CD8-positive, alpha-beta memory T cell (primary cell): ENCODE measurements around the gene LAMB3. TPM values are rescaled to one million over a fixed set of nuclear protein-coding genes. Genes with fewer than 3 reads are reported as not detected.

ENCODE experiments used
- CTCF ChIA-PET: fragments of 350-600 bp; sonication (Branson Sonifier 250); formaldehyde crosslinking; loops from one replicate; lab custom pipeline; 2021; ENCODE audit warnings: antibody characterized with exemption; lab: Charles Lee
- POLR2A ChIA-PET: fragments of 350-600 bp; sonication (Branson Sonifier 250); formaldehyde crosslinking; loops from one replicate; lab custom pipeline; 2021; ENCODE audit warnings: antibody characterized with exemption; lab: Charles Lee
- DNase-seq, 5 donors: peaks; one replicate each; pipeline versions ENCODE4 v3.0.0 to v3.0.0-alpha.2; 2020 to 2022; ENCODE audit warnings: mixed read lengths in 1 of 5
- H3K27ac ChIP-seq: one replicate; pipeline ENCODE4 v1.7.0; 2013; ENCODE audit warnings: low read depth, mild to moderate bottlenecking, low read length, moderate library complexity
- H3K27me3 ChIP-seq: 2 replicates; pipeline ENCODE4 v1.7.0; 2013; ENCODE audit warnings: low read length, mild to moderate bottlenecking; ENCODE audit not compliant: insufficient read depth, poor library complexity, severe bottlenecking
- H3K36me3 ChIP-seq: 2 replicates; pipeline ENCODE4 v1.7.0; 2013; ENCODE audit warnings: mild to moderate bottlenecking, low read length, moderate library complexity; ENCODE audit not compliant: insufficient read depth
- H3K4me1 ChIP-seq: 2 replicates; pipeline ENCODE4 v1.7.0; 2013; ENCODE audit warnings: mild to moderate bottlenecking, low read length, moderate library complexity; ENCODE audit not compliant: insufficient read depth
- H3K4me3 ChIP-seq: 2 replicates; pipeline ENCODE4 v1.7.0; 2013; ENCODE audit warnings: mild to moderate bottlenecking, low read length
- H3K9me3 ChIP-seq: 2 replicates; pipeline ENCODE4 v1.7.0; 2013; ENCODE audit warnings: mild to moderate bottlenecking, low read length
- H3K27ac Mint-ChIP-seq, 8 donors: one replicate each; pipeline ENCODE4 v1.8.0; 2020 to 2021; ENCODE audit warnings: mixed read lengths in 8 of 8, mild to moderate bottlenecking in 6 of 8, inconsistent platforms in 3 of 8, moderate library complexity in 3 of 8
- H3K27me3 Mint-ChIP-seq, 2 donors: one replicate each; pipeline ENCODE4 v1.8.0; 2020 to 2021; ENCODE audit warnings: mixed read lengths in 2 of 2, mild to moderate bottlenecking in 1 of 2, moderate library complexity in 1 of 2
- H3K36me3 Mint-ChIP-seq, 3 donors: one replicate each; pipeline ENCODE4 v1.8.0; 2020 to 2021; ENCODE audit warnings: mixed read lengths in 3 of 3, inconsistent platforms in 1 of 3, mild to moderate bottlenecking in 1 of 3
- H3K4me1 Mint-ChIP-seq, 3 donors: one replicate each; pipeline ENCODE4 v1.8.0; 2020 to 2021; ENCODE audit warnings: mixed read lengths in 3 of 3, inconsistent platforms in 1 of 3, mild to moderate bottlenecking in 1 of 3
- H3K4me3 Mint-ChIP-seq, 7 donors: one replicate each; pipeline ENCODE4 v1.8.0; 2020 to 2021; ENCODE audit warnings: mixed read lengths in 7 of 7, mild to moderate bottlenecking in 6 of 7, moderate library complexity in 4 of 7, inconsistent platforms in 2 of 7
- H3K9me3 Mint-ChIP-seq, 5 donors: one replicate each; pipeline ENCODE4 v1.8.0; 2020 to 2022; ENCODE audit warnings: mixed read lengths in 5 of 5, mild to moderate bottlenecking in 3 of 5, moderate library complexity in 2 of 5, inconsistent platforms in 1 of 5
- polyA plus RNA-seq: library from polyadenylated mRNA; unstranded; fragments of 300-500 nt; fragmentation: Illumina TruSeq; gene quantifications from one replicate; pipeline ENCODE4 v1.2.3, GENCODE V29; 2021
- total RNA-seq, 2 experiments: library from RNA; stranded (reverse); gene quantifications; one replicate each; pipeline ENCODE4 v1.2.3, GENCODE V29; 2021

Gene LAMB3
- total and polyA plus RNA-seq, 3 experiments from 2014 or later: 0.28 to 1.3 (median 0.92) TPM

GRCh38 chr1:209627027-209627731 is 25.0 kb downstream of the LAMB3 start:
- no peak overlapping the region for H3K27ac Mint-ChIP-seq
- H3K4me1 Mint-ChIP-seq: peaks cover 0 to 3% (median 3%) of the 10 kb centered on the region in 3 donors
- H3K36me3 Mint-ChIP-seq: no peaks in the 10 kb centered on the region
- POLR2A ChIA-PET: no interaction called here
- Histone ChIP-seq H3K36me3 (no peaks in the 10 kb centered on the region), H3K27ac (no peak overlapping the region), H3K4me1 (peaks cover 7% of the 10 kb centered on the region), H3K9me3 (no peaks in the 10 kb centered on the region), H3K4me3 (no peak overlapping the region), H3K27me3 (no peaks in the 10 kb centered on the region)
- H3K27me3 Mint-ChIP-seq: peaks cover 0 to 2% of the 10 kb centered on the region in 2 donors
- no peaks in the 10 kb centered on the region for H3K9me3 Mint-ChIP-seq
- no peak overlapping the region for H3K4me3 Mint-ChIP-seq
- DNase-seq: no peak
- CTCF ChIA-PET: interaction anchor here (0.6 to 1.2 kb wide), 10 partner anchors 11 to 61 kb away, joined by 3 to 7 read pairs (median 4); partner anchors contain the start of gene LAMB3

- POLR2A ChIA-PET: no interaction called here
- no peak overlapping the region for H3K4me3 Mint-ChIP-seq
These were observed 25.7 kb downstream of the LAMB3 start for GRCh38 chr1:209626346-209627026.

GRCh38 chr1:209625791-209626285 is 26.4 kb downstream of the LAMB3 start:
- Mint-ChIP-seq H3K27me3 (peaks cover 0 to 2% of the 10 kb centered on the region in 2 donors), H3K27ac (peak overlapping the region in 1 of 8 donors; percentile 57), H3K4me1 (peaks cover 0 to 3% (median 3%) of the 10 kb centered on the region in 3 donors), H3K4me3 (no peak overlapping the region), H3K36me3 (no peaks in the 10 kb centered on the region), H3K9me3 (no peaks in the 10 kb centered on the region)
- H3K27ac ChIP-seq: no peak overlapping the region
- no peaks in the 10 kb centered on the region for H3K27me3 ChIP-seq
- H3K9me3 ChIP-seq: no peaks in the 10 kb centered on the region
- no peak overlapping the region for H3K4me3 ChIP-seq
- CTCF ChIA-PET: interaction anchor here (0.5 kb wide), 1 partner anchor 56 kb away, joined by 3 read pairs; no protein-coding TSS in a partner anchor
- no peak for DNase-seq
- peaks cover 7% of the 10 kb centered on the region for H3K4me1 ChIP-seq
- H3K36me3 ChIP-seq: no peaks in the 10 kb centered on the region
- POLR2A ChIA-PET: no interaction called here

More at GRCh38 chr1:209626346-209627026, 25.7 kb downstream of the LAMB3 start:
- no peaks in the 10 kb centered on the region for H3K9me3 Mint-ChIP-seq
- no peaks in the 10 kb centered on the region for H3K27me3 ChIP-seq
- H3K9me3 ChIP-seq: no peaks in the 10 kb centered on the region
- H3K4me3 ChIP-seq: no peak overlapping the region
- no peaks in the 10 kb centered on the region for H3K36me3 ChIP-seq
- no peak overlapping the region for H3K27ac Mint-ChIP-seq
- CTCF ChIA-PET: interaction anchor here (1.1 kb wide), 1 partner anchor 10 kb away, joined by 4 read pairs; no protein-coding TSS in a partner anchor
- peaks cover 0 to 3% (median 3%) of the 10 kb centered on the region in 3 donors for H3K4me1 Mint-ChIP-seq
- DNase-seq: no peak
- H3K27ac ChIP-seq: no peak overlapping the region
- peaks cover 7% of the 10 kb centered on the region for H3K4me1 ChIP-seq
- H3K27me3 Mint-ChIP-seq: peaks cover 0 to 2% of the 10 kb centered on the region in 2 donors
- H3K36me3 Mint-ChIP-seq: no peaks in the 10 kb centered on the region

GRCh38 chr1:209624558-209625549 is 27.4 kb downstream of the LAMB3 start:
- CTCF ChIA-PET: interaction anchor here (0.5 kb wide), 1 partner anchor 55 kb away, joined by 3 read pairs; no protein-coding TSS in a partner anchor
- DNase-seq: no peak

GRCh38 chr1:209622841-209623829 is 29.1 kb downstream of the LAMB3 start:
- ChIA-PET CTCF (interaction anchor here (0.8 kb wide), 1 partner anchor 11 kb away, joined by 3 read pairs; no protein-coding TSS in a partner anchor), POLR2A (no interaction called here)
- Histone ChIP-seq H3K9me3 (no peaks in the 10 kb centered on the region), H3K4me3 (no peak overlapping the region), H3K36me3 (no peaks in the 10 kb centered on the region), H3K27ac (no peak overlapping the region), H3K27me3 (no peaks in the 10 kb centered on the region), H3K4me1 (peaks cover 12% of the 10 kb centered on the region)
- Mint-ChIP-seq H3K4me1 (peaks cover 6 to 11% (median 10%) of the 10 kb centered on the region in 3 donors), H3K27me3 (peaks cover 0 to 2% of the 10 kb centered on the region in 2 donors), H3K27ac (no peak overlapping the region), H3K4me3 (no peak overlapping the region), H3K9me3 (no peaks in the 10 kb centered on the region), H3K36me3 (no peaks in the 10 kb centered on the region)
- no peak for DNase-seq

More at GRCh38 chr1:209624558-209625549, 27.4 kb downstream of the LAMB3 start:
- Histone ChIP-seq H3K9me3 (no peaks in the 10 kb centered on the region), H3K36me3 (no peaks in the 10 kb centered on the region), H3K27ac (no peak overlapping the region), H3K27me3 (no peaks in the 10 kb centered on the region), H3K4me1 (peaks cover 7% of the 10 kb centered on the region), H3K4me3 (no peak overlapping the region)
- H3K4me3 Mint-ChIP-seq: no peak overlapping the region
- H3K4me1 Mint-ChIP-seq: peaks cover 0 to 3% (median 3%) of the 10 kb centered on the region in 3 donors
- no peak overlapping the region for H3K27ac Mint-ChIP-seq
- peaks cover 0 to 2% of the 10 kb centered on the region in 2 donors for H3K27me3 Mint-ChIP-seq
- H3K9me3 Mint-ChIP-seq: no peaks in the 10 kb centered on the region
- no peaks in the 10 kb centered on the region for H3K36me3 Mint-ChIP-seq
- POLR2A ChIA-PET: no interaction called here

- peaks cover 3 to 11% (median 8%) of the 10 kb centered on the region in 3 donors for H3K4me1 Mint-ChIP-seq
- no peak overlapping the region for H3K27ac ChIP-seq
- H3K27me3 Mint-ChIP-seq: peaks cover 0 to 2% of the 10 kb centered on the region in 2 donors
- H3K4me3 ChIP-seq: no peak overlapping the region
- H3K4me3 Mint-ChIP-seq: no peak overlapping the region
- no peaks in the 10 kb centered on the region for H3K27me3 ChIP-seq
- H3K4me1 ChIP-seq: peaks cover 6% of the 10 kb centered on the region
- H3K36me3 Mint-ChIP-seq: peaks cover 0 to under 1% (median 0%) of the 10 kb centered on the region in 3 donors
- no peaks in the 10 kb centered on the region for H3K9me3 Mint-ChIP-seq
- CTCF ChIA-PET: no interaction called here
- no peak overlapping the region for H3K27ac Mint-ChIP-seq
- no peaks in the 10 kb centered on the region for H3K9me3 ChIP-seq
- no peak for DNase-seq
- no peaks in the 10 kb centered on the region for H3K36me3 ChIP-seq
- POLR2A ChIA-PET: no interaction called here
These were observed 30.2 kb downstream of the LAMB3 start for GRCh38 chr1:209621741-209622655.
